GM12801 (cell line): ENCODE data around the gene SCT.

ENCODE experiments used
- CTCF ChIP-seq: IDR thresholded peaks from one replicate; pipeline ENCODE4 v1.5.1; 2011; ENCODE audit warnings: control low read depth; ENCODE audit not compliant: insufficient read length; ENCODE audit errors: extremely low read depth

Gene SCT

GRCh38 chr11:607020-607780 is 19.8 kb downstream of the SCT start:
- no peak for TF ChIP-seq CTCF

- no peak for TF ChIP-seq CTCF
Measured at GRCh38 chr11:606245-606644, 20.7 kb downstream of the SCT start.

GRCh38 chr11:605286-606129 is 21.5 kb downstream of the SCT start:
- TF ChIP-seq CTCF, result no peak

GRCh38 chr11:603154-603553 is 23.8 kb downstream of the SCT start:
- TF ChIP-seq CTCF, result no peak

- TF ChIP-seq CTCF, result no peak
Measured at GRCh38 chr11:601573-602245, 25.3 kb downstream of the SCT start.

GRCh38 chr11:598005-598680 is 28.8 kb downstream of the SCT start:
- no peak for TF ChIP-seq CTCF

- TF ChIP-seq CTCF, result no peak
Measured at GRCh38 chr11:597166-597725, 29.7 kb downstream of the SCT start.
